ENCODE measurements around the gene DENND1A. TPM values are rescaled to one million over a fixed set of nuclear protein-coding genes. Genes with fewer than 3 reads are reported as not detected.

Gene DENND1A
- total RNA-seq, 1 donor from 2014 or later, result 13.6 TPM

GRCh38 chr9:123395689-123396511, 534.0 kb downstream of the DENND1A start:
- ATAC-seq (no peak), DNase-seq (ENCODE audit: missing footprints) (peak; percentile 67)
- intact Hi-C loops (cut with DNase I), result no loop called here

- peak; percentile 7 for DNase-seq (ENCODE audit: missing footprints)
- ATAC-seq, result no peak
- intact Hi-C loops (cut with DNase I), result no loop called here
These were observed 534.6 kb downstream of the DENND1A start for GRCh38 chr9:123395276-123395688.

GRCh38 chr9:123394291-123395235, 535.4 kb downstream of the DENND1A start:
- peak; percentile 37 for DNase-seq (ENCODE audit: missing footprints)
- ATAC-seq, result no peak
- intact Hi-C loops (cut with DNase I), result no loop called here

- no peak for DNase-seq (ENCODE audit: missing footprints)
- ATAC-seq, result no peak
- intact Hi-C loops (cut with DNase I), result no loop called here
These were observed 537.1 kb downstream of the DENND1A start for GRCh38 chr9:123392802-123393201.

- ATAC-seq (no peak), DNase-seq (ENCODE audit: missing footprints) (no peak)
- intact Hi-C loops (cut with DNase I), result no loop called here
These were observed 538.0 kb downstream of the DENND1A start for GRCh38 chr9:123391946-123392345.

GRCh38 chr9:123391233-123391632, 538.7 kb downstream of the DENND1A start:
- intact Hi-C loops (cut with DNase I), result no loop called here
- DNase-seq (ENCODE audit: missing footprints) (no peak), ATAC-seq (no peak)

- no peak for DNase-seq (ENCODE audit: missing footprints)
- intact Hi-C loops (cut with DNase I), result no loop called here
- ATAC-seq, result no peak
These were observed 539.4 kb downstream of the DENND1A start for GRCh38 chr9:123390337-123391135.

GRCh38 chr9:123389698-123390097, 540.2 kb downstream of the DENND1A start:
- intact Hi-C loops (cut with DNase I), result no loop called here
- DNase-seq (ENCODE audit: missing footprints) (no peak), ATAC-seq (no peak)

- intact Hi-C loops (cut with DNase I), result no loop called here
- DNase-seq (ENCODE audit: missing footprints) (peak; percentile 47), ATAC-seq (no peak)
These were observed 540.9 kb downstream of the DENND1A start for GRCh38 chr9:123389070-123389469.

GRCh38 chr9:123387686-123388085, 542.2 kb downstream of the DENND1A start:
- peak; percentile 35 for DNase-seq (ENCODE audit: missing footprints)
- ATAC-seq, result no peak
- intact Hi-C loops (cut with DNase I), result no loop called here

GRCh38 chr9:123383512-123384170, 546.3 kb downstream of the DENND1A start:
- intact Hi-C loops (cut with DNase I), result loop anchor here (2.0 kb wide), 1 partner anchor 25 kb away; no protein-coding TSS in a partner anchor
- no peak for ATAC-seq
- DNase-seq (ENCODE audit: missing footprints), result peak; percentile 16

GRCh38 chr9:123382653-123383511, 547.0 kb downstream of the DENND1A start:
- intact Hi-C loops (cut with DNase I), result no loop called here
- peak; percentile 57 for DNase-seq (ENCODE audit: missing footprints)
- no peak for ATAC-seq

GRCh38 chr9:123380852-123381705, 548.8 kb downstream of the DENND1A start:
- DNase-seq (ENCODE audit: missing footprints), result peak; percentile 64
- no peak for ATAC-seq
- intact Hi-C loops (cut with DNase I), result no loop called here

- DNase-seq (ENCODE audit: missing footprints), result no peak
- ATAC-seq, result no peak
- intact Hi-C loops (cut with DNase I), result no loop called here
These were observed 550.8 kb downstream of the DENND1A start for GRCh38 chr9:123378956-123379660.

- no peak for ATAC-seq
- intact Hi-C loops (cut with DNase I), result no loop called here
- DNase-seq (ENCODE audit: missing footprints), result no peak
These were observed 551.9 kb downstream of the DENND1A start for GRCh38 chr9:123378025-123378424.
